GM19463 (cell line): Measurements from ENCODE around the gene TP63.

Experiments used
- ATAC-seq: cut with Tn5 transposase; IDR thresholded peaks from one replicate; pipeline ENCODE4 v1.9.1; 2021; ENCODE audit warnings: mild to moderate bottlenecking, moderate library complexity; ENCODE audit not compliant: unreplicated experiment

The TP63 gene

DNA sequence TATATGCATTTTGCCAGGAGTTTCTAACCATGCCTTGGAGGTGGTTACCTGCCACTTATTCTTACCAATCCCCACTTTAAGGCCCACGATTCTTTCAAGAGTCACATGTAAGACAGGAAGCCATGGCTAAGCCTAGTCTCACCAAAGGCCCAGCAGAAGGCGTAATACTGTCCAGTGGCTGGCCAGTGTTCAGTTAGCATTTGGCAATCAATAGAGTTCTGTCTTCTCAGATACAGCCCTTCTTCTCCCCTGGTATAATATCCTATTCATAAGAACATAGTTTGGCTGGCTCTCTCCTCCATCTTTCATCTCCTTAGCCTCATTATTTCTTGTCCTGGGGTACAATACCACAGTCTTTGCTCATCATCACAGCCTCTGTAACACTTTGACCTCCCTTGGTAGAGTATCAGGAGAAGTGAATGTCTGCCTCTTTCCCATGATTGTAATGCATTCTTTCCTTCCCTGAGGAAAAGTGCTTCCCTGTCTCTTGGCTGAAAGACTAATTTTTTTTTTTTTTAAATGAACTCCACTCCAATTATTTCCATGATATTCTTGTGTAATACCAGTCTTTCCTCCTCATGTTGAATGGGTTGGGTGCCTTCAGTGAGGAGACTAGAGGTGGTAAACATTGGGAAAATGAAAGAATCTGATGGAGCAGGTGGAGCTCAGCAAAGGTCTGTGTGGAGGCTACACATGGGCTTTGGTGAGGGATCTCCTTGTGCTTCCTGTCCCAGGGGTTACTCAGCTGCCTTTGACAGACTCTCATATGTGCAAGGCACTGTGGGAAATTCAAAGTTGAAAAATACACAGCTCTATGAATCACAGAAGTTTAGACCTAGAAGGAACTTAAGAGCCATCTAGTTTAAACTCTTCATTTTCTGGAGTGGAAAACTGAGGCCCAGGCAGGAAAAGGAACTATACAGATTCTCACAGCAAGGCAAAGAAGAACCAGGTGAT lies 271.3 kb downstream of the TP63 start:
- no peak for ATAC-seq

DNA sequence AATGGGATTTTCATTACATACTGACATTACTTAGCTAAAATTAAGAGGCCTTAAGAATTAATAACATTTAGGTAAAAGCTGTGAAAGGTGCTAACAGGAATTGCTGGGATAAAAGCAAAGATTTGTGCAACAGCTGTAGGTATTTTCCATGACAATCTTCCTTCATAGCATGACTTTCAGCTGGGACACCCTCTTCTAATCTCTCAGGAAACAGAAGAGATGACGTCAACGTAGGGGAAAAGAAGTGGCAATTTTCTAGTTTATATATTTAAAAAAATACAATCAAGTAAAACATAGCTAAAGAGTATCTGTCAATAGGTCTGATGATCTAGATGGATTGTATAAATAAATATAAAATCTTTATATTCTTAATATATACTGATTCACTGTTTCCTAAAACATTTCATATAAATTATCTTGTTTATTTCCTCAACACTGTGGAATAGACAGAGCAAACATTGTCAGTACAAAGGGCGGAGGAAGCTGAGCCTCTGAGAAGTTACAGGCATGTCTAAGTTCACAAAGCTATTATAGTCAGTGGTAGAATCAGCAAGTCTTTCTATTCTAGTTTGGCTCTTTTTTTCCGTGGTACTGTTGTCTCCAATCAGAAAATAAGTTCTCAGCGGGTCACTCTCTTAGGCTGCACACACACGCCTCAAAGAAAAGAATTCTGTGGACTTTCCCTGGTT lies 272.5 kb downstream of the TP63 start:
- ATAC-seq = no peak

DNA sequence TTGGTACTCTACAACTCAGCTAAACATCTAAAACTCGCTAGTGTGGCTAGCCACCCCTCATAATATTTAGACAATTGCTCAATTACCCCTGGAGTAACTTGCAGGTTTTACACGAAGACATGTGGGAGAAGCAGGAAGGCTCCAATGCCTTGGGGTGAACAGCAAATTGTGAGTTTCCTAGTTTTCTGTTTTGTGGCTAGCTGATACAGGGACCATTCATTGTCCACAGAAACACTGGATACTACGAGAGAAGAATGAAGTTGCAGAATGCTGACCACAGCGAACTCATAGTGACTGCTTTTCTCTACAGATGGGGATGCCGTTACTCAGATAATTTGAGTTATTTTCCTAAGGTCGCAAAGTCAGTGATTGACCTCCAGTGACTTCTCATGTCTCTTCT lies 276.6 kb downstream of the TP63 start:
- ATAC-seq = no peak

DNA sequence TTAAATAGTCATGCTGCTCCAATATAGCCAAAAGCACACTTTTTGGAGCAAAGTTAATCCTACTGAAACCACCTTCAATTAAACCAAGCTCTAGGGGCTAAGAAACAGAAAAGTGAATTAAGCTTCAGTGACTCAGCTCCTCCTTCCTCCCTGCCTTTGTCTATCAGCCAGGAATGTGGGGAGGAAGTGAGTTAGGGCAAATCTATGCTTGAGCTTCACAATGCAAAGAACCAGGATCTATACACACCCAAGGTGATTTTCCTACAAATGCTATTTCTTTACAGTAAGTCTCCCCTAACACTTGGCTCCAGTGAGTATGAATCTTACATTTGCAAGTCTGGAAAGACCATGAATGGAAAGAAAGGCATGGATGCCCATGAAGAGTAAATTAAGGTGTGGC lies 277.5 kb downstream of the TP63 start:
- ATAC-seq = no peak

DNA sequence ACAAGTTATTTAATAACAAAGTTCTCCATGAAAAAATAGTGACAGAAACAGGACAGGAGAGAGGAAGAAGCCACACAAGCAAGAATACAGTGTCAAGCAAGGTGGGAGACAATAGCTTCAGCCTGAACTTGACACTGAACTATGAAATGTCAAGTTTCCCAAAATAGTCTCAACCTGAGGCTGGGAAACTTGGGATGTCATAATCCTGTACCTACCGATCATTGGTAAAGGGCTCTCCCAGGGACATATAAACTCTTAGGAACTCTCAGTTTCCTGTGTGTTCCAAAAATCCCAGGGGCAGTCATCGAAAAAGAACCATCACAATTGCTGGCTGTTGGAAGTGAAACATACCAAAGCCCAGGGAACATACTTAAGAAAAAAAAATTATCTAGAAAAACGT lies 277.9 kb downstream of the TP63 start:
- no peak for ATAC-seq

DNA sequence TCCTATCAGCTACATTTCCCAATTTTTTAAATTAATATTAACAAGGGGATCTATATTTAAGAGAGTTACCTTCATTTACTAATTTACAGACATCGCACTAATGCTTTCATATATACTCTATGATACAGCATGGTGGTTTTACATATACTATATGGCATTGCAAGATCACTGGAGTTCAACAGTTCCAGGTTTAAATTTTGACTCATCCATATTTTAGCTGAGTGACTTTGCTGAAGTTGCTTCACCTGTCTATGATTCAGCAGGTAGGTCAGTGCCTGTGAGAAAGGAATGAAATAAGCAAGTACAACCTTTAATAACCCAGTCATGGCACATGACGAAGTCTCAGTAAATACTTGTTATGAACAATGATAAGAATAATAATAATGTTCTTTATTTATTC lies 278.4 kb downstream of the TP63 start:
- no peak for ATAC-seq

DNA sequence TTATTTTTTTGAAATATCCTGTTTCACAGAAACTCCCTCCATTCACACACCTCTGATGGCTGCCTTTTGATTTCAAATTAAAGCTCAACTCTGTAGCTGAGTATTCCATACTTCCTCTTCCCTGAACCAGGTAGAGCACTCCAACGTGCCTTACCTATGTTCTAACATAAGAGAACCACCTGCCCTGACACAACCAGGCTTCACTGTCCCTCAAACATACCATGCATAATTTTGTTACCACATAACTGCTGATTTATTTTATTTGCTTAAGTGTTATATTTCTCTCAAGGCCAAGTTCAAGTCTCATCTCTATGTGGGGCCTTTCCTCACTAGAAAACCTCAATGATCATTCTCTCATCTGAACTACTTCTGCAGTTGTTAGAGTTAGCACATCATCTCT lies 279.8 kb downstream of the TP63 start:
- no peak for ATAC-seq

DNA sequence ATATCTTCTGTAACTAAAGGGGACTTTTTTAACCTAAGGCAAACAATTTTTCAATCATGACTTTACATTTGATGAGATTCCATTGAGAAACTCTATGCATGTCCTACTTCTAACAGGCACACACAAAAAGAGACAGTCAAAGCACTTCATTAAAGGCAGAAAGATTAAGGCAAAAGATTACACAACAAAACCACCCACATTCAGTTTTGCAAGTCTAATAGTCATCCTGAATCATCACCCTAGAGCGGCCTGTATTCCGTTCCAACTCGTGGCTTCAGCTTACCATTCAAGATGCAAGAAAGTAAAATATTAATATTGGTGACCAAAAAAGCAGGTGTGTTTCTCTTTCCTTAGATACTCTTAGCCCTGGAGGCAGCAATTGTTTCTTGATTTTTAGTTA lies 283.6 kb downstream of the TP63 start:
- no peak for ATAC-seq

DNA sequence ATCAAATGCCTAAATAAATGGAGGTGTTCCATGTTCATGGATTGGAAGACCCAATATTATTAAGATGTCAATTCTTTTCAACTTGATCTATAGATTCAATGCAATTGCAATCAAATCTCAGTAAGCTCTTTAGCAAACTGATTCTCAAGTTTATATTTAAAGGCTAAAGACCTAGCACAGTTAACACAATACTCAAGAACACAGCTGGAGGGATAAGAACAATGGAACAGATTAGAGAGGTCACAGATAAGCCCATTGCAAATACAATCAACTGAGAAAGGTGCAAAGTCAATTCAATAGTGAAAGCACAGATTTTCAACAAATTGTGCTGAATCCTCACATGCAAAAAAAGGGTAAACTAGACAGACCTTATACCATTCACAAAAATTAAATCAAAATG lies 290.6 kb downstream of the TP63 start:
- no peak for ATAC-seq

DNA sequence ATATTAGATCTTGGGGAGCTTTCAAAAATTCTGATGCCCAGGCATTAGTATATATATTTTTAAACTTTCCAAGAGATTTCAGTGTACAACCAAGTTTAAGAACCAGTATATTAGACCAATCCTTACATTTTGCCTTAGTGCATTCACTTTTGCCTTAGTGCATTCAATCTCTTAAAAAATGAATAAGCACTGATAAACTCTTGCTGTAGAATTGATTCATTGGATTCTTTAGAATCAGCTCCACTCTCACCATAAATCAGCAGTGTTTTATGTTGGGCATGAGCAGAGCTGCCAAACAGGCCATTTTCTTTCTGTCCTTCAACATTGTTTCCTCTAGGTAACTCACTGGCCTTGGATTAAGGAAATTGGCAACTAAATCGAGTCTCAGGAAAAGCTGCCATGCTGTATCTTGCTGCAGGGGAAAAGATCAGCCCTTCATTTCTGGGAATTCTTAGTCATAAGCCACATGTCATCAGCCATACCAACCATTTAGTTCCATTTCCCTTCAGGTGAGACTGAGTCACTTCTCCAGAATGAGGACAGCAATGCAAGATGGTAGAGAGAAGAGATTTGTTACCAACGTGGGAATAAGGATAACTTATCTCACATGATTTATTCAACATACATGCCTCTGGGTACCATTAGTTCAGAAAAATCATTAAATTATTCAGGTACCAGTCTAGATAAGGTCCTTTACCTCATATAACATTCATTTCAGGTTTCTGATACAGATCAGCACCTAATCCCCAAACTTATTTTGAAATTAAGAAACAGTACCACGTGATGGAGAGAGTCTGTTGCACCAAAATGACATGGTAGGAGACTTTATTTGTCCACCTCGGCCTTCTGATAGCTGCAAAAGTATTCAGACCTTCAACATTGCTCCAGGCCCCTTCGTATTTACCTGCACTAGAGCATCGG lies 297.0 kb downstream of the TP63 start:
- no peak for ATAC-seq

DNA sequence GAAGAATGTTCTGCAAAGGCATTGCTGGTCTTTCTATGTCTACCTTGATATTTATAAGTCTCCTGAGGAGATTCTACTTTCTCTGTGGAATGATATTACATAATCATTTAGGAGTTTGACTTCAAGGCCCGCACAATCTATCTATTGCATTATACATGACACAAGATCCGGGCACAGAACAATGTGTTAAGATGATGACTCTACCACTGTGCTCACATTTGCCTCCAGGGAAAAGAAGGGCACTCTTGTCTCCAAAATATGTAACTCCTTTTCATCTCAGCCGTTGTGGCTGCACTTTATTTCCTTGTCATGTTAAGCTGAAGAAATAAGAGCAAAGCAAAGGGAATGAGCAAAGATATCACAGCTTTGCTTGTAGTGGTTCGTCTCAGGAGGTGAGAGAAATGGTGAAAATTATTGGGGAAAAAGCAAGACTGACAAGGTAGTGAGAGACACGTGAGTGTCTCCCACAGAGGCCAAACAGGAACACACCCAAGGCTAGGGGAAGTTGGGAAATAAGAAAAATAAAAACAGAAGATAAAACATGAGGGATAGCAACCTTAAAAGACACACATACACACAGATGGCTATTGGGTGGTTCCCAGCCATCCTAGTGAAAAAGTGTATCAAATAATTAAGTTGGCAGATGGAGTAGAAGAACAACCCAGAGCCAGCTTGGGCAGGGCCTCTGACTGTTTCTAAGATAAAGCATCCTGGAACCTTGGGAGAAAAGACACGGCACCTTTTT lies 305.2 kb downstream of the TP63 start:
- no peak for ATAC-seq

DNA sequence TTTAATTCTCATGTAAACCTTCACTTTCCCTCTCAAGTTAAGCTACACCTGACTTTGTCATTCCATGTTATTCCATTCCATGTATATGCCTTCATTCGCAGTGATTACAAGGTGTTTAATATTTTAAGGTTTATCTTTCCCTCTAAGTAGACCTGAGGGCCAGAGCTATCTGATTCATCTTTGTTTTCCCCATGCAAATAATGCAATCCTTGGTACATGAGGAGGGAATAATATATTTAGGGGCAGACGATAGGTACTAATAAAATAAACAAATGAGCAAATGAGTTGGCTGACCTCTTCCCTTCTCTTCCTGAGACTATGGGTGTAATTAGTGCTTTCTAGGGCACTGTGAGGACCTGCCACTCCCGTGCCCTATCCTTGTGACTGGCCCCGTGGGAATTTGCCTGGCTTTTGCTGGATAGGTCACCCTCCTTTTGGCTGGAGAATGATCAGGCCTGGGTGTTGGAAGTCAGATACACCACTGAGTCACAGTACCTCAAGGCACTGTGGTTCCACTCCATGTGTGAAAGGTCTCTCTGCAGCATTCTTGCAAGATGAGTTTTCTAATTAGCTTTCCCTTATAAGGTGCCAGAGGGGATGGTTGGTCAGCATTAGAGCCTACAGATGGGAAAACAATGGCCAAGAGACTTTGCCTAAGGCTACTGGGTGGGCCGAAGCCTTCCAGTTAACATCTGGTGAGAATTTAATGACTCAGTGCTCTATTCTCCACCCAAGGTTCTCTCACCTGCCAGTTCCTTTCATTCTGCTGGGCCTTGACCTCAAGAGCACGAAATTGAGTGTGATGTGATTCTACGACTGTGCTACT lies 306.3 kb downstream of the TP63 start:
- no peak for ATAC-seq

DNA sequence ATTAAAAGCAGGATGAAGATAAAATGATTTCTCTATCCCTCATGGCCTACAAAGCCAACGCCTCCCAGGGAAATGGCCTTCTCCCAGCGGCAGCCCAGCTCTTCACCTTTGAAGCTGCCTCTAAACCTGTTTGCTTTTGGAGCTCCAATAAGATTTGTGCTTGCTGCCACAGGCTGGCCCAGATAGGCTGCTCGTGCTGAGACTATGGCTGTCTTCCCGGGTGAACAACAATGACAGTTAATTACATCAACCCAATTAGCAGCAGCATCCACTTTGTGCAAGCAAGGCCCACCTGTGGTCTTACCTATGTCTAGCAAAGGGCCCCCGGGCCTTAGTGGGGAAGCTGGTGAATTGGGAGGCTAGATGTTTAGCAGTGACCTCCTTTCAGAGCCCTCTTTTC lies 309.9 kb downstream of the TP63 start:
- ATAC-seq = no peak

DNA sequence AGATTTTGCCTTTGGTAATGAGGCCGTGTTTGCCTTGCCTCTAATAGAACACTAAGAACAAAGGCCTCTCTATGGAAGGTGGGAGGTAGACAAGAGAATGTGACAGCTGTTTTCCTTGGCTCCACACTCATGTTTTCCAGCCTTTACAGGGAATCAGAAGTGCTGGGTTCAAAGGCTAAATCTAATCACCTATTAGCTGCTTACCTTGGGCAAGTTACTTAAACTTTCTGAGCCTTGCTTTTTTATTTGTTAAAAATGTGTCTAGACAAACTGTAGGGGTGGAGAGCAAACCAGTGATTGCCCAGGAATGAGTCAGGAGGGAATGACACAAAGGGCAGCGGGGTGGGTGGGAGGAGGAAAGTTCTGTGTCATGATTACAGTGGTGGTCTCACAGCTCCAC lies 310.5 kb downstream of the TP63 start:
- no peak for ATAC-seq

DNA sequence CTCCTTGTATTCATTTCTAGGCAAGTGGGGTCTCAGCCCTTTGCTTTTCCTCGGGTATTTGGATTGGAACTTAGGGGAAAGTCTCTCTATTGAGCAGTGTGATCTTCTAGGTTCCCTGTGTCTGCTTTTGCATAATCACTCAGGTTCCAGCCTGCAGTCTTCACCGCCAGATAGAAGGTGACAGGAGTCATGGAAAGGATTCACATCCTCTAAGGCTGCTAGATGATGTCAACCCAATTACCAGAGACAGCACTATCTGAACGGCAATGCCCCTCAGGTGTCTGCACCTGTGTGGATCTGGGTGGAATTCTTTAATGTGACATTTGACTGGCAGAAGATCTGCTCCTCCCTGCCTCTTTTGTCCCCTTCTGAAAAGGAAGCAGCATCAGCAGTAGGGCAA lies 311.8 kb downstream of the TP63 start:
- ATAC-seq = no peak

DNA sequence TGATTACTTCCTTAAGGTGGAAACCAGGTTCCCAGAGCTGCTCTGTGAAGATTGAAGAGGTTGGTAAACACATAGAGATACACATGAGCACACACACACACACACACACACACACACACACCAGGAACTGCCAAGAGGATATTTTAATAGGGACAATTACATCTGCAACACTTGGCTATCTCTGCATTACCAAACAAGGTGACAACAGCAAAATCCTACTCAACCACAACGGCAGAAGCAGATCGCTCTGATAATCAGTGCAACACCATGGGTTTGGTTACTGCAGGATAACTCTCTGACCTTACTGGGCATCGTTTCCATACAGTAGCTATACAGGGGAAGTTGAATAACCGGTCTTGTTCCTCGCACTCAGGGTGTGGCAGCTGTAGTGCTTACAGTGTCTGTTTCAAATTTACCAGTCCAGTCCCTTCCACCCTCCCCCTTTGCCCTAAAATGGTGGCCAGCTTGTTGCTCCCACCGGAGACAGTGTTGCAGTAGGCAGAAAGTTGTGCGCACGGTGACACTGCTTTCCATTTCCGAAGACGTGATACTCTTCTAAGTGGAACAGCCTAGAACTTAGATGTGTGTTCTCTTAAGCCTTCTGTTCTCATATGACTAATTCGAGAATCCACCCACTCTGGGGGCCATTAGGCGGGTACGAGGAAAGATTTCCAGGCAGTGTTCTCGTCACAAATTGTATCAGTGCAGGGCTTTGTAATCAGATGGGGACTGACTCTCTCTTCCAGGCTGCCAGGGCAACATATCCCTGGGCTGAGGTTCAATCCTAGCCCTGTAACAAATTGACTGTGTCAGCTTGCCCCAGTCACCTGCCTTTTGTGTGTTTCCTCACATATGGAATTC lies 313.3 kb downstream of the TP63 start:
- ATAC-seq = no peak

DNA sequence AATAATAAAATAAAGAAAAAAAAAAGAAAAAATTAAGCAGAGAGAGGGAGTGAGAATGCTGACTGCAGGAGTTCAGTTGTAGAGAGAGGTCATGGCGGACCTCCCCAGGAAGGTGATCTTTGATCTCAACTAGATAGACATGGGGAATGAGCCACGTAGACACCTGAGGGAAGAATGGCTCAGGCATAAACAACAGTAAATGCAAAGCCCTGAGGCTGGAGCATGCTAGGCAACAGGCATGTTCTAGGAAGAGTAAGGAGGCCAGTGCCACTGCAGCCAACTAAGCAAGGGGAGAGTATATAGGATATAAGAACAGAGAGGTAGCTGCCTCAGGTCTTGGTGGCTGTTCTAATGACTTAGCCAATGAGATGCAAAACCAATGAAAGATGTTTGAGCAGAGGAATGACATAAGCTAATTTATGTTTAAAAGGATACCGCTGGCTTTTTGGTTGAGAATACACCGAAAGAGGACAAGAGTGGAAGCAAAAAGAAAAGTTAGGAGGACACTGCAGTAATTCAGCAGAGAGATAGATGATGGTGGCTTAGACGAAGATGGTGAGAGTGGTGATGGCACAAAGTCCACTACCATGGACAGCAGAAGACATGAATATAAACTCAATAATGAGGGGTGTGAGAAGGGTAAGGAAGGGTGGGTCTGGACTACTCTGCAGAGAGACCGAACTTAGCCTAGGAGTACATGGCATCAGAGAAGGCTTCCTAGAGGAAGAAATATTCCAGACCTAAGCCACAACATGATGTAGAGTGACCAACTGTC lies 314.9 kb downstream of the TP63 start:
- ATAC-seq = no peak
